HG03159 (cell line): ENCODE measurements around the gene REV1.
"Not testable (repeated sequence)": the region's sequence is repeated elsewhere in the genome, so short reads cannot be mapped to it uniquely, and the experiment has no call there.

Experiments
- ATAC-seq: cut with Tn5 transposase; IDR thresholded peaks from one replicate; pipeline ENCODE4 v1.9.1; 2021; ENCODE audit warnings: mild to moderate bottlenecking, moderate library complexity; ENCODE audit not compliant: unreplicated experiment

Gene REV1

GRCh38 chr2:99487906-99488305 lies 1.9 kb downstream of the REV1 start:
- ATAC-seq: no peak

- no peak for ATAC-seq
Measured at GRCh38 chr2:99485824-99486223, 4.0 kb downstream of the REV1 start.

- no peak for ATAC-seq
Measured at GRCh38 chr2:99485411-99485810, 4.4 kb downstream of the REV1 start.

GRCh38 chr2:99484205-99484604 lies 5.6 kb downstream of the REV1 start:
- ATAC-seq: no peak

GRCh38 chr2:99481941-99482340 lies 7.9 kb downstream of the REV1 start:
- ATAC-seq: no peak

- no peak for ATAC-seq
Measured at GRCh38 chr2:99481527-99481926, 8.3 kb downstream of the REV1 start.

GRCh38 chr2:99480390-99480789 lies 9.4 kb downstream of the REV1 start:
- no peak for ATAC-seq

- ATAC-seq: no peak
Measured at GRCh38 chr2:99478632-99479031, 11.2 kb downstream of the REV1 start.

- ATAC-seq: no peak
Measured at GRCh38 chr2:99477054-99477453, 12.8 kb downstream of the REV1 start.

GRCh38 chr2:99476629-99477028 lies 13.2 kb downstream of the REV1 start:
- ATAC-seq: no peak

GRCh38 chr2:99475095-99475494 lies 14.7 kb downstream of the REV1 start:
- not testable (repeated sequence) for ATAC-seq

- no peak for ATAC-seq
Measured at GRCh38 chr2:99473518-99474083, 16.2 kb downstream of the REV1 start.

- ATAC-seq: no peak
Measured at GRCh38 chr2:99472600-99472960, 17.2 kb downstream of the REV1 start.

- ATAC-seq: no peak
Measured at GRCh38 chr2:99471654-99472599, 17.9 kb downstream of the REV1 start.

- ATAC-seq: no peak
Measured at GRCh38 chr2:99470957-99471356, 18.9 kb downstream of the REV1 start.

- ATAC-seq: not testable (repeated sequence)
Measured at GRCh38 chr2:99470459-99470858, 19.4 kb downstream of the REV1 start.

GRCh38 chr2:99469394-99469793 lies 20.4 kb downstream of the REV1 start:
- ATAC-seq: no peak

- no peak for ATAC-seq
Measured at GRCh38 chr2:99468155-99468554, 21.7 kb downstream of the REV1 start.

- no peak for ATAC-seq
Measured at GRCh38 chr2:99467390-99467789, 22.4 kb downstream of the REV1 start.

GRCh38 chr2:99461828-99462483 lies 27.9 kb downstream of the REV1 start:
- ATAC-seq: no peak

GRCh38 chr2:99458529-99458928 lies 31.3 kb downstream of the REV1 start:
- no peak for ATAC-seq

- no peak for ATAC-seq
Measured at GRCh38 chr2:99451686-99452085, 38.1 kb downstream of the REV1 start.
